DMS 273 (cell line): ENCODE results near the gene LGALS9.
A peak's percentile ranks its signal among the peaks of the same experiment; 100 is the strongest.
"Not testable (repeated sequence)": the region's sequence is repeated elsewhere in the genome, so short reads cannot be mapped to it uniquely, and the experiment has no call there.

Experiments used
- DNase-seq: peaks from one replicate; lab custom pipeline; 2025; ENCODE audit not compliant: unreplicated experiment; lab: John Stamatoyannopoulos, UW

The LGALS9 gene

DNA sequence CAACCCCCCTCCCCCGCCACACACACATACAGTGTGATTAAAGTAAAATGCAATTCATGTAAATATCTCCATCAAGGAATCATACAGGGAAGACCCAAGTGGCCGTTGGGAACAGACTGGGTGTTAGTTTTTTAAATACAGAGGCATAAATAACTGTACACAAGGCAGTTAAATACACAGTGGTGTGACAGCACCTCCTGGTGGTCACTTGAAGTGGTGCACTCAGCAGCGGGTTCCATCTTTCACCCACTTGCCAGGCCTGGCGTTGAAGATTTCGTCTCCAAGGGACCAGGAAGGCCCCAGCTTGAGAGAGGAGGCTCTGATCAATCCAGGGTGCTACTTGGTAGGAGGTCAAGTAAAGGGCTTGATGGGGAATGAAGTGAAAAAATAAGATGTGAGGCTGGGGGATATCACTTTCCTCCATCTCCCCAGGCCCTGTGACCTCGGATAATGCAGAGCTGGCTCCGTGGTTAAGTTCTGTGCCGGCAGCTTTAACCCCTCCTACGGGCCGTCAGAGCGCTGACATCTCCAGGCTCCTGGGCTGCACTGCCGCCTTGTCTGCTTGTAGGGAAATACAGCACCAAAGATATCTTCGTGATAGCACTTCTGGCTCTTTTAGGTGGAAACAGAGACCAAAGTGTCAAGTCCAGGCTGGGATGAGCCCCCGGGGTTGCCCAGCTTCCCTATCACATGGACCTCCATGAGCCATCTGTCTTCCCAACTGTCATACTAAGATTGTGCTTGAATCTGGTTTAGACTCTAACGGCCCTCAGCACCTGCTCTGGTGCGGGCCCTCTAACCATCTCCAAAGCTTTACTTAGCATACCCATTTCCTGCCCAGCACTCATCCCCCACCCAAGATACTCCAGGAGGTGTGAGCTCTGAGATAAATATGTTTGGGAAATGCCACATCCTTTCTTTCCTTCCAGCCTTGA lies 20.7 kb downstream of the LGALS9 start:
- peak; percentile 82 for DNase-seq

DNA sequence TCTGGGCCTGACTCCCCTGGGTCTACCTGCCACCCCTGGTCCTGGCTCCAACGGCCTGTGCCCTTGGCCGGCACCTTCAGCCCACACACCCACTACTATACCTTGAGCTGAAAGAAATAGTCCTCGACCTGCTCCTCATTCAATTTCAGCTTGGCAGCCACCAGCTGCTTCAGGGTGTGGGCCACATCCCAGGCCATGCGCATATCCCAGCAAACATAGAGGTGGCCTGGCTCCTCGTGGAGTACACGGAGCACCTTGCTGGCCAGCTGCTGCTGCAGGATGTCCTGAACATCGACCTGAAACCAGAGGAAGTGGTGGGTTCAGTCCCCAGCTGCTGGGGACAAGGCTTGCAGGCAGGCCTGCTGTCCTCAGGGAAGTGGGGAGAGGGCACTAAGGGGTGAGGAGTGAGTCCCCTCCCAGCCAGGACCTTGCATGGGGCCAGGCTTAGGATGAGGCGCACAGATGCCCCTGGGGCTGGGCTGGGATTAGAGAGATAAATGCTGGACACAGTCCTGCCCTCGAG lies 22.5 kb downstream of the LGALS9 start:
- not testable (repeated sequence) for DNase-seq

DNA sequence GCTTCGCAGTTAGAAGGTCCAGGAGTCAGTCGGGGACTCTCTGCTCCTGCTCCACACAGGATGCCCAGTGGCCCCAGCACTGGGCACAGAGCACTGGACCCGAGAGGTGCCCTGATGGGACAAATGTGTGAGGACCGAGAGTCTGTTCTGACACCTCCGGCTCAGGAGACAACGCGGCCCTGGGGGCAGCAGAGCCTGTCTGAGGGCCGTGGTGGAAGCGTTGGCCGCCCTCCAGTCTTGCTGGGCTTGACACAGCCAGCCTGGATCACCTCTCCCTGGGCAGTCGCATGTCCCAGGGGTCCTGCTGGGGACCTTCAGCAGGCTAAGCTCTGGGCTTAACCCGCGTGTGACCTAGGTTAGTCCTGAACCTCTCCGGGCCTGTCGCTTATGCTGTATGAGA lies 23.1 kb downstream of the LGALS9 start:
- DNase-seq: no peak

DNA sequence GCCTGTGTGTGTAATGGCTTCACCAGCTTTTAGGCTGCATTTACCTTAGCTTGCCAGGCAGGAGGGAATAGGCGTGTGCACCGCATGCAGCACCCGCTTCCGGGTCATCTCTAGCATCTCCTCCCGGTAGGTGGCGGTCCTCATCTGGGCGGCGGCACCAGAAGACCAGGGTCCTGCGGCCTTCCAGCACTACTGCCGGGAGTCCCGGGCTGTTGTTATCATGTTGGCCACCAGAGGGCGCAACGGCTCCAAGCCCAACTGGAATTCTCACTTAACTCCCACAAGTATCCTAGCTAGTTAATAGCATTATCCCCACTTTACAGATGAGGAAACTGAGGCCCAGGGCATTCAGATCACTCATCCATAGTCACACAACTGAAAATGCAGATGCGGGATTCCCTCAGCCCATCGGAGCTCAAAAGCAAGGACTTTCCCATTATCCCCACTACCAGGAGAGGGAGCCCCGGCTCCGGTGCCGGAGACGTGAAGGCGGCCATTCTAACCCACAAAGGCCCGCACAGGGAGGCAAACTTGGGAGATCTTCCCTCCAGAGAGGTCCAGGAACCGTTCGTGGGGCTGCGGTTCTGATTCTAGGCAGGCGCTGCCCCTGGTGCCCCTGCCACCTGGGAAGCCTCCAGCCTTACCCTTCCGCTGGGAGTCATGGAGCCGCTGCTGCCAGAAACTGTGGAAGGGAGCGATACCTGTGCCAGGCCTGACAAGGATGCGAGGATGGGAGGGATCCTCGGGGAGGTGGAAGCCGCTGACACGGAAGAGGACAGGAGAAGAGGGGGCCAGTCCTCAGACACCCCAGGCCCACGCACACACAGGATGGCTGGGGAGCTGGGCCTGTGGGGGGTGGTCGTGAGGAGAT lies 23.9 kb downstream of the LGALS9 start:
- DNase-seq: peak; percentile 94

DNA sequence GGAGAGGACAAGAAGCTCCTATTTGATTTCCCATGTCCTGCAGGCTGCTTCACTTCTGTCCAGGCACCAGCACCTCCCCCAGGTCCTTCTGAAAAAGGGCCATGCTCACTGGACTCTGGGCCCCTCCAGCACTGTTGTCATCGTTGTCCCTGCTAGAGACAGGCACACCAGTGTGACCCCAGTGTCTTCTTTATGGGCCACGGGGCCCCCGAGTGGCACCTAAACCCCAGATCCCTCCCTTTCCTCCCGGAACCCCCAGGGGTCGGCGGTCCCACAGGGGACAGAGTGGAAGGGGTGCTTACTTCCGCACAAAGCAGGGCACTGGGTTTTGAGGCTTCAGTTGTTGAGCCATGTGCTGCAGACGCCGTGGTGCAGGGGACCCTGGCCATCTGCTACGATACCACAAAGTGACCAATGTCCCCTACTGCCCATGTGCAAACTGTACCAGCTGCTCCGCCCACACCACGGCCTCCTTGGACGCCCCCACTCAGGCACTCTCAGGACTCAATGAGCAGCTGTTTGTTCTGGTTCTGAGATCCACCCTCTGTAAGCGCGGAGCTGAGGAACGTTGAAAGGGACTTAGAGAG lies 24.6 kb downstream of the LGALS9 start:
- not testable (repeated sequence) for DNase-seq

- not testable (repeated sequence) for DNase-seq
These were observed 25.6 kb downstream of the LGALS9 start for GRCh38 chr17:27656620-27657019.

DNA sequence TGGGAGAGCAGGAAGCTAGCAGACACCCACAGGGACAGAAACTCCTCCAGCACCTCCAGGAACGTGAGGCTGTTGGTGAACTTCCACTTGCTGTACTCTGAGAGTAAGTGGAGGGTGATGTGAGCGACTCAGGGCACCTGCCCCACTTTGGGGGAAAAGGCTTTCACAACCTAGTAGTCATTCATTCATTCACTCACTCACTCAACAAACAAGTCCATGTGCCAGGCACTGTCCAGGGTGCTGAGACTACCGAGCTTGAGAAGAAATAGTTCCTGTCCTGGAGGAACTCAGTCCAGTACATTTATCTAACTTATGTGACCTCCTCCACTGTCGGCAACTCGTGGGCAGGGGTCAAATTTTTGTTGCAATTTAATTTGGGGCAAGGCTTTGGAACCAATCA lies 26.6 kb downstream of the LGALS9 start:
- DNase-seq: peak; percentile 39

GRCh38 chr17:27659683-27660082 lies 28.7 kb downstream of the LGALS9 start:
- no peak for DNase-seq

- no peak for DNase-seq
These were observed 29.4 kb downstream of the LGALS9 start for GRCh38 chr17:27660436-27660835.

DNA sequence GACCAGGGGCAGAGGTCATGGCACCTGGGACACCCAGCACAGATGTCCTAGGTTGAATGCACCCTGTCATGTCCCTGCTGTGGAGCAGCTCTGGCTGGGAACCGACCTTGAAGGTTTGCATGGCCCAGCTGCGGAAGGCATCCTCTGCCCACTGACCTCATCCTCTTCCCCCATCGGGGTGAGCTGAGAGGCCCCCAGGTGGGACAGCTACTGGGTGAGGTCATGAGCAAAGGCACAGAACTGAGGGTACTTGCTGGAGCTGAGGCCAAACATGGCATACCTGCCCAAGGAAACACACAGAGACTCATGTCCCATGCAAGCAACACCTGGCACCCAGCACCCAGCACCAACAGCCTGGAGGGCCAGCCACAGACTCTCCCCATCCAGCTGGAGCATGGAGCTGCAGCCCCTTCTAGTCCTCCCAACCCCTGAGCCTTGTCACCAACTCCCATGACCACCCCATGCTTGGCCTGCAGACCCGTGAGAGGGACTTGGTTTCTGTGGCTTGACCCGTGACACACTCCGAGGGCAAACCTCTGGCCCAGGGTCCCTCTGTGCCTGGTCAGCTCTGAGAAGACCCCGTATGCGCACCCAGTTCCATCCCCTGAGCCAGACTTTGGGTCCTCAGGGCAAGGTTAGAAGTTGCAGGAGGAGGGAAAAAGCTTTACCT lies 33.1 kb downstream of the LGALS9 start:
- no peak for DNase-seq

DNA sequence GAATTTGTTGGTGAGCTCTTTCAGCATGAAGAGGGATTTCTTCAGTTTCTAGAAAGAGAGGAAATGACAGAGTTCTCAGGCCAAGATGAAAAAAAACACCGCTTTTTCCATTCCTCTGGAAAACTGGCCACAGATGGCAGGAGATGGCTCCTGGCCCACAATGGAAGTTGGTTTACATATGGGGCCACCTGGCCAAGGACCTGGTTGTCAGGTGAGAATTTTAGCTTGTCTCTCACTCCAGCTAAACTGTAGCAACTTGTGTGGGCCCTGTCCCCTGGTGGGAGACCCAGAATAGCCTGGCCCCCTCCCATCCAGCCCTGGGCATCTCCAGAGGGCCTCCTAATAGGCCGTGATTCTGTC lies 33.6 kb downstream of the LGALS9 start:
- peak; percentile 35 for DNase-seq

- no peak for DNase-seq
These were observed 34.6 kb downstream of the LGALS9 start for GRCh38 chr17:27665549-27665948.

DNA sequence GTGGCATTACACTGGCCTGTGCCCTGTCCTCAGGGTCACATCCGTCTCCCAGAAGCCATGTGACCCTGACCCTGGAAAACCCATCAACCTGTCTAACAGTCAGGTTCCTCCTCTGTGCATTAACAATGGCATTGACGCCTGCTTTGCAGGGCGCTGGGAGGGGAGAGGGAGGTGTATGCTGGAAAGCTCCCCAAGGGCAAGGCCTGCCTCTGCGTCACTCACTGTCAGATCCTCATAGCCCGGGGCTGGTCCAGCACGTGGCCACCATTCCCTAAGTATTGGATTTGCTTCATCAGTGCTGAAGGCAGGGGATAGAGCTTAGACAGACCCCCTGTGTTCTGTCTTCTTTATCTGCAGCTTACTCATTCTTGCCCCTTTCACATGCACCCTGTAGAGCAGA lies 35.3 kb downstream of the LGALS9 start:
- not testable (repeated sequence) for DNase-seq

- DNase-seq: no peak
These were observed 36.0 kb downstream of the LGALS9 start for GRCh38 chr17:27666831-27667560.

DNA sequence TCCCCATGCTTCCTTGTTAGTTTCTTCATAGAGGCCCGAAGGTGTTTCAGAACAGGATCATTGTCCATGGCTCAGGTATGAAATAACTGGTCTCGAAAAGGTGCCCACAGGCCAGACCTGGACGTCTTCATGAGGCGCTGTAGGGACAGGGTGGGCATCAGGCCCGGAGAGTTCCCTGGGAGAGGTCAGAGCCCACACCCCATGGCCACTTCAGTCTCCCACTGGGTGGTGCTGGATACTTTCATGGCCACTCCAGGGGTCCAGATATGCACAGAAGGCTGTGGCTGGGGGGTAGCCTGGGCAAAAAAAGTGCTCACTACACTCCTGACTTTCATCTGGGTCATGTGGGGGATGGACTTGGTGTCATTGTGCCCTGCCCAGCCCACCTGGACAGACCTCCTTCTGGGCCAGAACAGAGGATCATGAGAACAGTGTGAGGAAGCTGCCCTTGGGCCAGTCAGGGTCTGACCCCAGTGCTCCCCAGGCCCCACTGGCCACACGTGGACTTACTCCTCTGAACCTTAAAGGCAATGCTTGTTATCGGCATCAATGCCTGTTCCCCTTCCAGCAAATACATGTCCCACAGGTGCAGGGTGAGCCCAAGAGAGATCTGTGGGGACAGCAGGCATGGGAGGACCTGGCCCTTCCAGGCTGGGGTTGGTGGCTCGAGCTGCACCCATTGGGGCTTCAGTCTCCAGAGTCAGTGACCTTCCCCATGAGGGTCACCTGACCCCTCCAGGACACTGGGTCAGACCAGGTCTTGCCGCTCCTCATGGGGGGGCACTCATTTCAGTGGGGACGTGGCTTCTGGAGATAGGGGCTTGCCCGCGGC lies 36.9 kb downstream of the LGALS9 start:
- DNase-seq: no peak

DNA sequence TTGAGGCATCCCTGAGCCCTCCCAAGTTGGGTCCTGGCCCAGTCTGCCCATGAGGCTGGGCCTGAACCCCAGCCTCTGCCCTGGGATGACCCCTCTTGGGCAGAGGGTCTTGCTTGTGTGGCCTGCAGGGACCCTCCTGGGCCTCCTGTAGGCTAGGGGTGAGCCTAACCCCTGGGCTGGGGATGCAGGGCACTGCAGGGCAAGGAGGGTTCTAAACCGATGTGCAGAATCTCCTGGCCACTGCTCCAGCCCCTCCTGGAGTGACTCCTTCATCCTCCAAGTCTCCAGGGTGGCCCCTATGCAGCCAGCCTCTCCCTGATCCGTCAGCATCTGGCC lies 37.5 kb downstream of the LGALS9 start:
- no peak for DNase-seq

DNA sequence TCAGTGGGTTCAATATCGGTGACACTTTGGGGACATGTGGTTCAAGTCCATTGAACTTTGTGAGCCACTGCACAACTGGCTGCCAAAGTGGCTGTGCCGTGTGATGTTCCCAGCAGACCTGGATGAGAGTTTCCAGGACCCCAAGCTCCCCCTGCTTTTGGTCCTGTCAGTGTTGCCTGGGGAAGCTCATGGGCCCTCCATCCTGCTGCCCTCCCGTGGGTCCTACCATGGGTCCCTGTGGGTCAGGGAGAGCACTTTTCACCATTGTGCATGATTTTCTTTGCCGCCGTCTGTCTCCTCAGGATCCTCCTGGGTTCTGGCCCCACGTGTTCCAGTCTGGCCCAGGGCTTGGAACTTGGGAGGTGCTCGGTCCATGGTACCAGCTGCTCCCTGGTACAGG lies 38.1 kb downstream of the LGALS9 start:
- DNase-seq: no peak

DNA sequence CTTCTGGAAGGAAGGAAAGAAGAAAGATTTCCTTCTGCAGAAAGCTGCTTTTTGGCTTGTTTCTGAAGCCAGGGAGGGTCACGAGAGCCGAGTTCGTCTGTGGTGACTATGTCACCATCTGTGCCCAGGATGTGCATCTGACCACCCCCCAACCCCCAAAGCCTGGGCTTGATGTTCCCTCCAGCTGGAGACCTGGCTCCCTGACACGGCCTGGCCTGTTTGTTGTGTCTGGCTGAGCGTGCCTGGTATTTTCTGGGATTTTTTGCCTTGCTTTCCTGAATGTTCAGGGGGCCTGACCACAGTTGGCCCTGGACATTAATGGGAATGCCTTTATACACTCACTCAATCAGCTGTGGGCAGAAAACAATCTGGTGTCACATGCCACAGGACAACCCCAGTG lies 38.9 kb downstream of the LGALS9 start:
- DNase-seq: no peak

DNA sequence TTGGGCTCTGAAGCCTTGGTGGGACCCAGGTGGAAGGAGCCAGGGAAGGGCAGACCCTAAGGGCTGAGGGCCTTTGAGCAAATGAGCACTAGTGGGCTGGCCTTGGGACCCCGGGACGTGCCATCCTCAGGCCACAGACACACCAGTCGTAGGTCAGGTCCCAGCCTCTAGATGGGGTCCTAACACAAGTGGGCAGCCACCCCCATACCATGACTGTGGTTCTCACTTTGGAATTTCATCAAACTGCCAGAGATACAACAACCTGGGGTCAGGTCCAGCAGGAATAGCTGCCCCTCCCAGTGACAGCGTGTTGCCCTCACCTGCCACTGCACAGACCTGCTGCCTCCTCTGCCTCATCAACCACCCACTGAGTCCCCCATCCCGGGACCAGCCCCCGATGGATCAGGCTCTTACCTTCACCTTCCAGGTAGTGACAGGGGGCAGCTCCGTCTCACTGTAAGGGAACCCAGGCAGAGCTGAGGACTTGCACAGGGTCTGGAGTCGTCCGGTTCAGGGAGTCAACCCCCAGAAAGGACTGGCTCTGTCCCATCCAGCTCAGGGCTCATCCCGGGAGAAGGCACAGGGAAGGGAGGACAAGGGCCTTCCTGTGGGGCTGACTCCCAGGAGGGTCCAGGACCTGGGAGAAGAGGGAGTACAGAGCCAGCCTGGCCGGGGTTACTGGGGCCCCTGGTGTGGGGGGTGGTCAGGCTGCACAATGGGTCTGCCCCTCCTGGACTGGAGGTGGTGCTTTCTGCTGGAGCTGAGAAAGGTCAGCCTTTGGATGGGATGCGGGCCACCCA lies 40.0 kb downstream of the LGALS9 start:
- DNase-seq: peak; percentile 16
